GM18520 (cell line): ENCODE measurements around the gene SERPINA3.
"Not testable (repeated sequence)": the region's sequence is repeated elsewhere in the genome, so short reads cannot be mapped to it uniquely, and the experiment has no call there.

Experiments used
- ATAC-seq: cut with Tn5 transposase; IDR thresholded peaks from one replicate; pipeline ENCODE4 v1.9.1; 2021; ENCODE audit not compliant: unreplicated experiment

The SERPINA3 gene

GRCh38 chr14:94631050-94631449, 18.9 kb downstream of the SERPINA3 start:
- no peak for ATAC-seq

- ATAC-seq: no peak
Measured at GRCh38 chr14:94631536-94632304, 19.5 kb downstream of the SERPINA3 start.

GRCh38 chr14:94632305-94632590, 20.1 kb downstream of the SERPINA3 start:
- no peak for ATAC-seq

GRCh38 chr14:94633121-94633520, 20.9 kb downstream of the SERPINA3 start:
- ATAC-seq: no peak

GRCh38 chr14:94635154-94635553, 23.0 kb downstream of the SERPINA3 start:
- ATAC-seq: no peak

- ATAC-seq: no peak
Measured at GRCh38 chr14:94636744-94637412, 24.7 kb downstream of the SERPINA3 start.

- not testable (repeated sequence) for ATAC-seq
Measured at GRCh38 chr14:94637814-94638213, 25.6 kb downstream of the SERPINA3 start.

GRCh38 chr14:94638339-94638738, 26.1 kb downstream of the SERPINA3 start:
- ATAC-seq: no peak

- ATAC-seq: no peak
Measured at GRCh38 chr14:94638961-94639817, 27.0 kb downstream of the SERPINA3 start.

GRCh38 chr14:94640721-94641631, 28.8 kb downstream of the SERPINA3 start:
- no peak for ATAC-seq

- no peak for ATAC-seq
Measured at GRCh38 chr14:94641632-94641955, 29.4 kb downstream of the SERPINA3 start.

- ATAC-seq: no peak
Measured at GRCh38 chr14:94643316-94644101, 31.3 kb downstream of the SERPINA3 start.

- ATAC-seq: no peak
Measured at GRCh38 chr14:94644102-94644535, 31.9 kb downstream of the SERPINA3 start.

- no peak for ATAC-seq
Measured at GRCh38 chr14:94646066-94646465, 33.9 kb downstream of the SERPINA3 start.

GRCh38 chr14:94646481-94646880, 34.3 kb downstream of the SERPINA3 start:
- ATAC-seq: no peak

- no peak for ATAC-seq
Measured at GRCh38 chr14:94648801-94649200, 36.6 kb downstream of the SERPINA3 start.

GRCh38 chr14:94649543-94650443, 37.6 kb downstream of the SERPINA3 start:
- no peak for ATAC-seq

- ATAC-seq: no peak
Measured at GRCh38 chr14:94650444-94650775, 38.2 kb downstream of the SERPINA3 start.
